Stimulated activated effector memory CD8-positive, alpha-beta T cell treated with anti-CD3 and anti-CD28 coated beads, Interleukin-12 subunit alpha, Interleukin-12 subunit beta, amount 100 ng/mL, for 72 hours (primary cell): ENCODE results near the gene DPP6.

Experiments used
- ATAC-seq: fragments of 150-1000 bp; cut with Tn5 transposase; 2 replicates; pipeline ENCODE4 v1.10.0; 2021
- DNase-seq, 2 donors: peaks; one replicate each; pipeline ENCODE4 v3.0.0; 2021 to 2022; ENCODE audit warnings: low spot score in 2 of 2
- H3K27ac Mint-ChIP-seq: one replicate; pipeline ENCODE4 v1.8.0; 2022; ENCODE audit warnings: mild to moderate bottlenecking, mixed read lengths
- H3K36me3 Mint-ChIP-seq: one replicate; pipeline ENCODE4 v1.8.0; 2022; ENCODE audit warnings: mild to moderate bottlenecking, mixed read lengths
- H3K4me1 Mint-ChIP-seq: one replicate; pipeline ENCODE4 v1.8.0; 2022; ENCODE audit warnings: mixed read lengths
- H3K4me3 Mint-ChIP-seq: one replicate; pipeline ENCODE4 v1.8.0; 2022; ENCODE audit warnings: mild to moderate bottlenecking, mixed read lengths
- H3K9me3 Mint-ChIP-seq: one replicate; pipeline ENCODE4 v1.8.0; 2022; ENCODE audit warnings: mixed read lengths

Gene DPP6

DNA sequence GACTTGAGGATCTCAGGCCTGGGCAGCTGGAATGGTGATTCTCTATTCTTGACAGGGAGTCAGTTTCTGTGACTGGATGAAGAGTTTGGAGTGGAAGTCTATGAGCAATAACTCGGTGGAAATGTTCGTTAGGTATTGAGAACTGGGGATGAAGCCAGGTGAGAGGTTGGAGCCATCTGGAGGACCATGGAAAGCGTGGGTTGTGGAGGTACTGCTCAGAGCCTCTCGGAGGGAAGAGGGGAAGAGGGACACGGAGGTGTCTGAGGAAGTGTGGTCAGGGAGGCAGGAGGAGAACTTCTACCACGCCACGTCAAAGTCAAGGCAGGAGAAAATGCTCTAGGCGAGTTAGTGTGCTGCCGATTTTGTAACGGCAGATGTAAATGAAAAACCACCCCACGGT, 430.7 kb downstream of the DPP6 start:
- peaks cover 7% of the 10 kb centered on the region for H3K9me3 Mint-ChIP-seq
- no peaks in the 10 kb centered on the region for H3K4me1 Mint-ChIP-seq
- DNase-seq, result no peak
- no peaks in the 10 kb centered on the region for H3K36me3 Mint-ChIP-seq
- no peak for ATAC-seq
- H3K27ac Mint-ChIP-seq, result no peak overlapping the region
- no peak overlapping the region for H3K4me3 Mint-ChIP-seq

DNA sequence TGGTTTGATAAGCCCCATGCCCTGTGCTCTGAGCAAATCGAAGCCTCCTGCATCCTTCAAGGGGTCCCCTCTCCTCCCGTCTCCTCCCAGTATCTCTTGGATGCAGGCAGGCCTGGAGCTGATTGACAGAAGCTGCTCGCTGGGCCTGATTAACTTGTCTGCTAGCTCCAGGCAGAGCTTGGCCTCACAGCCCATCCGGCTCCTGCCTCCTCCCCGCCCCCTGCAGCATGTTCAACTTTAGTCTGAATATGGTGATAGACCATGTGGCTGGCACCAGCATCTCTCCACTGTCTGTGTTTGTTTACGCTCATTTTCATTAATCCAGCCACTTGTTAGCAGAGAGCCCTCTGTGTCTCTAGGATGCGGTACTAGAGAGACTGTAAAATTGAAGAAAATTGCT, 432.2 kb downstream of the DPP6 start:
- H3K9me3 Mint-ChIP-seq, result peaks cover 4% of the 10 kb centered on the region
- no peak overlapping the region for H3K27ac Mint-ChIP-seq
- DNase-seq (no peak), ATAC-seq (no peak)
- H3K4me1 Mint-ChIP-seq, result no peaks in the 10 kb centered on the region
- no peak overlapping the region for H3K4me3 Mint-ChIP-seq
- H3K36me3 Mint-ChIP-seq, result no peaks in the 10 kb centered on the region

- H3K4me1 Mint-ChIP-seq, result no peaks in the 10 kb centered on the region
- no peak for ATAC-seq
- H3K36me3 Mint-ChIP-seq, result no peaks in the 10 kb centered on the region
- DNase-seq, result no peak
- no peak overlapping the region for H3K4me3 Mint-ChIP-seq
- H3K27ac Mint-ChIP-seq, result no peak overlapping the region
- H3K9me3 Mint-ChIP-seq, result peaks cover 4% of the 10 kb centered on the region
Measured at GRCh38 chr7:154484943-154485342, 432.7 kb downstream of the DPP6 start.

GRCh38 chr7:154489897-154490296, 437.7 kb downstream of the DPP6 start:
- no peak for DNase-seq
- Mint-ChIP-seq H3K4me1 (no peaks in the 10 kb centered on the region), H3K9me3 (peaks cover 7% of the 10 kb centered on the region), H3K4me3 (no peak overlapping the region), H3K36me3 (no peaks in the 10 kb centered on the region), H3K27ac (no peak overlapping the region)
- ATAC-seq, result no peak

DNA sequence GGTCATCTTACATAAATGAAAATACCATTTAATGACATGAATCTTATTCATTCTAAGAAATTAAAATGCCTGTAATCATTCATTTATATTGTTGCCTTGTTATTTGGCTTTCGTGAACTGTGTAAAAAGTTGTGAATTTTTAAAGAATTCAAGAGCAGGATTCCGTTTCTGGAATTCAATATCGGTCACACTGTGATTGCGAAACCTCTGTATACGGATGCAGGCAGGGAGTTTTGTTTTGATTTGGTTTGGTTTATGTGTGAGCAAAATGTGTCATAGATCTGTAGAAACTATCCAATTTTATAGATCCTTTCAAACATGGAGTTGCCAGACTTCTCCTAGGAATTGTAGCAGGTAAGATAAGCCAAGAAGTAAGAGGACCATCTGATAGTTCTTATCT, 441.4 kb downstream of the DPP6 start:
- no peaks in the 10 kb centered on the region for H3K36me3 Mint-ChIP-seq
- H3K4me3 Mint-ChIP-seq, result no peak overlapping the region
- no peaks in the 10 kb centered on the region for H3K4me1 Mint-ChIP-seq
- H3K27ac Mint-ChIP-seq, result no peak overlapping the region
- ATAC-seq, result no peak
- H3K9me3 Mint-ChIP-seq, result peaks cover 14% of the 10 kb centered on the region
- no peak for DNase-seq

GRCh38 chr7:154497751-154498150, 445.6 kb downstream of the DPP6 start:
- H3K4me3 Mint-ChIP-seq, result no peak overlapping the region
- peaks cover 9% of the 10 kb centered on the region for H3K9me3 Mint-ChIP-seq
- H3K4me1 Mint-ChIP-seq, result no peaks in the 10 kb centered on the region
- no peaks in the 10 kb centered on the region for H3K36me3 Mint-ChIP-seq
- H3K27ac Mint-ChIP-seq, result no peak overlapping the region
- ATAC-seq, result no peak
- no peak for DNase-seq

GRCh38 chr7:154503962-154504550, 451.9 kb downstream of the DPP6 start:
- no peaks in the 10 kb centered on the region for H3K9me3 Mint-ChIP-seq

DNA sequence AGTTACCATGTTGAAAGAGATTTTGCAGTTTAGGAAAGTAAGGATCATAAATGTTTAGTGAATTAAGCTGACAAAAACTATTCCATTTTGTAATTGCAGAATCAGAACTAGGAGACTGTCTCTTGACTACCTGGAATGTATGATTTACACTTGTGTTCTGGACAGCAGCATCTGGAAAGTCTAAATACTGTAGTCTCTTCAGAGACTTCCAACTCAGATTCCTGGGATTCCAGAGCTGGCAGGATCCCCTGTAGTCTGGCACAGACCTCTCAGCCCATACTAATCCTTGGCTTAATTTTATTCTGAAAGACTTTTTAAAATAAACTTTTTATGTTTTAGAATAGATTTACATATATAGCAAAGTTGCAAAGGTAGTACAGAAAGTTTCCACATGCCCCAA, 452.7 kb downstream of the DPP6 start:
- DNase-seq (no peak), ATAC-seq (no peak)
- Mint-ChIP-seq H3K4me1 (no peaks in the 10 kb centered on the region), H3K36me3 (no peaks in the 10 kb centered on the region), H3K4me3 (no peak overlapping the region), H3K9me3 (no peaks in the 10 kb centered on the region), H3K27ac (no peak overlapping the region)

More at GRCh38 chr7:154503962-154504550, 451.9 kb downstream of the DPP6 start:
- Mint-ChIP-seq H3K36me3 (no peaks in the 10 kb centered on the region), H3K4me3 (no peak overlapping the region), H3K4me1 (no peaks in the 10 kb centered on the region), H3K27ac (no peak overlapping the region)
- DNase-seq, result no peak
- no peak for ATAC-seq

DNA sequence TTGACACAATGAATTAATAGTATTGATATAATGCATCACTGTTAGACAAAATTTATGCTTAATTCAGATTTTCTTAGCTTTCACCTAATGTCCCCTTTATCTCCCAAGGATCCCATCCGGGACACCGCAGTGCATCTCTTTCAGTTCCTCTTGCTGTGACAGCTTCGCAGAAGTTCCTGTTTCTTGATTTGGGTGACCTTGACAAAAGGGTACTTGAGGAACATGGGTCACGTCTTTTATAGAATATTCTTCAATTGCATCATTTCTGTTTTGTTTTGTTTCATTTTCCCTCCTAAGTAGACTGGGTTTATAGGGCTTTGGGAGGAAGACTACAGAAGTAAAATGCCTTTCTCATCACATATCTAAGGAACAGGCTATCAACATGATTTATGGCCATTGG, 453.2 kb downstream of the DPP6 start:
- Mint-ChIP-seq H3K4me1 (no peaks in the 10 kb centered on the region), H3K27ac (no peak overlapping the region), H3K36me3 (no peaks in the 10 kb centered on the region), H3K9me3 (no peaks in the 10 kb centered on the region), H3K4me3 (no peak overlapping the region)
- no peak for ATAC-seq
- DNase-seq, result no peak

GRCh38 chr7:154509192-154509591, 457.0 kb downstream of the DPP6 start:
- ATAC-seq, result no peak

DNA sequence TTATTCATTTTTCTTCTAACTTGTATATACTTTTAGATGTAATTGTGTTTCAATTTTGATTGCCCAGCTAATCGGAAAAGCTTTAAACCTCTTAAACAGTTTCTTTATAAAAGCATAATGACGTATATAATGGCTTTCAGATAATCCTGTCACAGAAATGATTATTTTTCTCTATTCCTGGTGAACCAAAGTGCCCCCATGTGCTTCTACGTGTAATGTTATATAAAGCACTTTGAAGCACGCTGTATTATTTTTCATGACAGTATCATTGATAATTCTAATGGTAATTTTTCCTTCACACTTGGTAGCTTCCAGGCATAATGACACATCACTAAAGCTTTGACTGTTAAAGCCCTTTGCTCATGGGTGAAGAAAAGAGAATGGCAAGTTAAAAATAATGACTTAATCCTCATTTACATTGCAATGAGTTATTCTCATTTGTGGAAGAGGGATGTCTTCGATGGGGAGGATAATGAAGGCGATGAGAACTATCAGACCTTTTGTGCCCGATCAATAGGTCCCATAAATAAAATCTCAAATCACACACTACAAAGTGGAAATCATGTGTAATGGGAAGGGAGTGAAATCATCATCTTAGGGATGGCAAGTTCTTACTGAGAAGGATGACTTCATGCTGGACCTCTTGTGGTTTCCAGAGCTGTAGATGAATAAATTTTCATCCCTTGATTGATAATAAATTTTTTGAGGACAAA, 460.1 kb downstream of the DPP6 start:
- H3K36me3 Mint-ChIP-seq, result no peaks in the 10 kb centered on the region
- H3K4me3 Mint-ChIP-seq, result no peak overlapping the region
- DNase-seq (no peak), ATAC-seq (no peak)
- peaks cover 10% of the 10 kb centered on the region for H3K9me3 Mint-ChIP-seq
- no peaks in the 10 kb centered on the region for H3K4me1 Mint-ChIP-seq
- H3K27ac Mint-ChIP-seq, result no peak overlapping the region

More at GRCh38 chr7:154509192-154509591, 457.0 kb downstream of the DPP6 start:
- Mint-ChIP-seq H3K4me1 (no peaks in the 10 kb centered on the region), H3K4me3 (no peak overlapping the region), H3K36me3 (no peaks in the 10 kb centered on the region), H3K27ac (no peak overlapping the region), H3K9me3 (peaks cover 3% of the 10 kb centered on the region)
- no peak for DNase-seq

DNA sequence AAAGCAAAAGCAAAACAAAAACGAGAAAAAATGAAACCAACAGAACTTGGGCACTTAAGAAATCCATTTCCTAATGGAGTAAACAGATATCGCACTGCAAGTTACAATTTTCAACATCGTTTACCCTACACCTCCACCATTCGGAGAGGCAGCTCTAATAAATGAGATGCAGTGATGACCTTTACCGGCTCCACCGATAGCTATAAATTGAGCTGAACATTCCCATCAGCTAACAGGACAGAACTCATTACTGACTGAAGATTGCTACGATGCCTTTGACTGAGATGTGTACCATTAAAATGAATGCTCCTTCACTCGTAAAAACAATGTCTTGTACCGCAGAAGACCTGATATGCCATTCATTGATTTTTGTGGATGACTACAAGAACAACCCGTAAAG, 465.6 kb downstream of the DPP6 start:
- Mint-ChIP-seq H3K4me1 (no peaks in the 10 kb centered on the region), H3K36me3 (no peaks in the 10 kb centered on the region), H3K9me3 (peaks cover 11% of the 10 kb centered on the region), H3K27ac (no peak overlapping the region), H3K4me3 (no peak overlapping the region)
- ATAC-seq (no peak), DNase-seq (no peak)

DNA sequence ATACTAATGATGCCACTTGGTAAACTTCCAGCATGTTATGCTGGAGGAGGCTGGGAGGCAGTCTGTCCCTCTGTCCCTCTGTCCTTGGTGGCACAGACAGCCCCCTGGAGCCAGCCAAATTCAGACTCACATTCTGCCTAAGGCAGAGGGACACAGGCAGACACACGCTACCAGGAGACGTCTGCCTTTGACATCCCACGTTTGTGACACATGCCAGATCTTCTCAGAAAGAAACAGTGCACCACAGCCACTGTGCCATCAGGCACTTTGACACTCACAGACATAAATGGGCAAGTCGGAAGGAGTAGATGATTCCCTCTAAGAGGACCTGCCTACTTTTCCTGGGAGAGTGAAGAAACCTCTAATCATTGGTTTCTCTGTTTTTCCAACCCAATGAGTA, 467.0 kb downstream of the DPP6 start:
- Mint-ChIP-seq H3K4me1 (no peaks in the 10 kb centered on the region), H3K4me3 (no peak overlapping the region), H3K27ac (no peak overlapping the region), H3K36me3 (no peaks in the 10 kb centered on the region), H3K9me3 (peaks cover 10% of the 10 kb centered on the region)
- ATAC-seq (no peak), DNase-seq (no peak)

- H3K9me3 Mint-ChIP-seq, result peaks cover 13% of the 10 kb centered on the region
- H3K36me3 Mint-ChIP-seq, result no peaks in the 10 kb centered on the region
- no peak overlapping the region for H3K4me3 Mint-ChIP-seq
- DNase-seq (no peak), ATAC-seq (no peak)
- no peak overlapping the region for H3K27ac Mint-ChIP-seq
- H3K4me1 Mint-ChIP-seq, result no peaks in the 10 kb centered on the region
Measured at GRCh38 chr7:154530136-154530535, 477.9 kb downstream of the DPP6 start.

DNA sequence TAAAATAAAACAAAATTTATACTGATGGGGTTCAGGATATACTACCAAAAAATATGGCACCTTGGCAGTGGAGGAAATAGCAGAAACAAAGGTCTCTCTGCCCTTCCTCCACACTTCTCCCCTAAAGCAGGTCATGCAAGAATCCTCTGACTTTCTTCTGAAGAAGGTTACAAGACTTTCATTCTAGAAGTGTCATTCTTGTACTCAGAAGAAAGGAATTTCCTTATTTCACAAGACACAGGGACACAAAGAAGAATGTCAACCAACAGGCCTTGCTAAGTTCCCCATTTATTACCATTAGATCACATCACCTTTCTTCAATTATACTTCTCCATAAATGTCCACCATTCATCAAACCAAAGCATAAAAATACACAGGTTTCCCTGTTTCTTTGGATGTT, 480.6 kb downstream of the DPP6 start:
- ATAC-seq, result no peak

GRCh38 chr7:154540596-154540995, 488.4 kb downstream of the DPP6 start:
- peaks cover 9% of the 10 kb centered on the region for H3K9me3 Mint-ChIP-seq
- H3K36me3 Mint-ChIP-seq, result no peaks in the 10 kb centered on the region
- no peak overlapping the region for H3K27ac Mint-ChIP-seq
- no peak for DNase-seq
- H3K4me3 Mint-ChIP-seq, result no peak overlapping the region
- no peak for ATAC-seq
- no peaks in the 10 kb centered on the region for H3K4me1 Mint-ChIP-seq

More for the DNA sequence above, 480.6 kb downstream of the DPP6 start:
- peaks cover 17% of the 10 kb centered on the region for H3K9me3 Mint-ChIP-seq
- no peaks in the 10 kb centered on the region for H3K36me3 Mint-ChIP-seq
- H3K4me3 Mint-ChIP-seq, result no peak overlapping the region
- no peak overlapping the region for H3K27ac Mint-ChIP-seq
- no peaks in the 10 kb centered on the region for H3K4me1 Mint-ChIP-seq
- no peak for DNase-seq
